ENCODE data around the gene CD79A.
"Not testable (repeated sequence)": the region's sequence is repeated elsewhere in the genome, so short reads cannot be mapped to it uniquely, and the experiment has no call there.

The CD79A gene

GRCh38 chr19:41862445-41862986, 14.6 kb upstream of the CD79A start:
- in situ Hi-C loops (cut with MboI; ENCODE audit: low sequenced_read_pairs) = no loop called here

DNA sequence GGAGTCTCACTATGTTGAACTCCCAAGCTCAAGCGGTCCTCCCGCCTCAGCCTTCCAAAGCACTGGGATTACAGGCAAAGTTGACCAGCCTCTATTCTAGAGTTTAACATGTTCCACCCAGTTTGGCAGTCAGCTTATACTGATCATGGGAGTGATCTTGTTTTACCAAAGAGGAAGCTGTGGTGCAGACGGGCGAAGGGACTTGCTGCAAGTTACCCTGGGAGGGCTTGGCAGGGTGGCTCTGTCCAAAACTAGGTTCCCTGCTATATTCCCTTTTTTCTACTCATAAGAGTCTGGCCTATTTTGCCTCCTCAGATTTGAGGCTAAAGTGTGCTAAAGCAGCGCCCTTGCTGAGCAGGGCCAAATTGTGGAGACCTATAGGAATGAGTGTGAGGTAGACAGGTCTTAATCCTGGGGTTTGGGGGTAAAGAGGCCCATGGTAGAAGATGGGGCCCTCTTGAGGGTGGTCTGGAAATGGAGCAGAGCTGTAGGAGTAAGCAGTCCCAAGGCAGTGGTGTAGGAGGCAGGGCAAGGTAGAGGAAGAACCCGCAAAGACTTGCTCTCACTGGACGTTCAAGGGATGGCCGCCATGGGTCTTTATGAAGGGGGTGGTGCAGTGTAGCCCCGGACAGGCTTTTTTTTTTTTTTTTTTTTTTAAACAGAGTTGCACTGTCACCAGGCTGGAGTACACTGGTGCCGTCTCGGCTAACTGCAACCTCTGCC, 13.7 kb upstream of the CD79A start:
- in situ Hi-C loops (cut with MboI; ENCODE audit: low sequenced_read_pairs) = no loop called here

DNA sequence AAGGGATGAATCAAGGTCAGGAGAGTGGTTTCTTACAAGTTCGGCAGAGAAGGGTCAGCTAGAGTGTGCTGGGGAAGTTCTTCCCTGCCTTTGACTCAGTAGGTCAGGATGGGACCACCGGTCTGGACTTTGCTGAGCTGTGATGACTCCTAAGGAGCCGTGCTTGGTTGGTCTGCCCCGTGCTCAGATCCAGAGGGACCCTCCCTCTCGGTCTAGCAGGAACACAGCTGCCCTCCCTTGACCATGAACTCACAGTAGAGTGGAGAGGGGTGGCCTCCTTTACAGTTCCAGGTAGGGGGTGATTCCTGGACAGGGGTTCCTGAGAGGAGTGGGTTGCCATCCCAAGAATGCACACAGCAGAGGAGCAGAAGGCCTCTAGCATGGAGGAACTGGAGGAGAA, 12.7 kb upstream of the CD79A start:
- in situ Hi-C loops (cut with MboI; ENCODE audit: low sequenced_read_pairs) = no loop called here

- in situ Hi-C loops (cut with MboI; ENCODE audit: low sequenced_read_pairs) = no loop called here
These were observed 10.8 kb upstream of the CD79A start for GRCh38 chr19:41866284-41866683.

DNA sequence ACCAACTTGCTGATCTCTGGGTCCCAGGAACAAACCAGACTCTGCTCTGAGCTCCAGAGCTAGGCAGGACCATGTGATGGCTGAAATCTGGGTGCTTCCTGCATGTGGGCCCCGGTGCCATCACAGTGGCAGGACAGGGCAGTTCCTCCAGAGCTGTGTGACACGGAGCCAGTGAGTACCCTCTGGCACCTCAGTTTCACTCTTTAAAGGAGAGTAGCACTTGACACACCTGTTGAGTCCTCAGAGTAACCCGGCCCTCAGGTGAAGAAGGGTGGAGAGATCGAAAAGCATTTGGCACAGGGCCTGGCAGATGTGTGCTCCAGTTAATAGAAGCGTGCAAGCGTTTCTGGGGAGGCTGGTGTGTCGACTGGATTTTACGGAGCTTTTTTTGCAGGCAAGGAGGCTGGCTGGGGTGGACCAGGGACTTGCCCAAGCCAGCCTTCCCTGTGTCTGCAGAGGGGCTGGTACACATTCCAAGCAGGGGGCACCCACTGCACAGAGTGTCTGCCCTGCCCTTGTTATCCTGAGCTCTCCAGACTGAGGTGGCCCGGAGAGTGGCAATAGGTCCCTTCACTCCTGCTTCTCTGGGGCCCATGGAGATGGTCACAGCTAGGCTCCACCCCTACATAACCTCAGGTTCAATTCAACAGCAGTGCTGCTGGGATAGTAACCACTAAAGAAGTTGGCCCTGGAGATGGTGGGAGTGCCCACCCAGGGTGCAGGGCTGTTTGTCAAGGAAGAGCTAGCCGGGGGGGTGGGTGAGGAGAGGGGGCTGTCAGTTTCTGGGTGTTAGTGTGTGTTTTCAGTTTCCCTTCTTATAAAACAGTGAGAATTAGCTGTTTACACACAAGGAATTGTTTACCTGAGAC, 8.7 kb upstream of the CD79A start:
- in situ Hi-C loops (cut with MboI; ENCODE audit: low sequenced_read_pairs) = no loop called here

GRCh38 chr19:41868989-41869300, 8.1 kb upstream of the CD79A start:
- in situ Hi-C loops (cut with MboI; ENCODE audit: low sequenced_read_pairs) = no loop called here

- in situ Hi-C loops (cut with MboI; ENCODE audit: low sequenced_read_pairs) = no loop called here
These were observed 7.6 kb upstream of the CD79A start for GRCh38 chr19:41869374-41869955.

GRCh38 chr19:41870401-41870873, 6.6 kb upstream of the CD79A start:
- in situ Hi-C loops (cut with MboI; ENCODE audit: low sequenced_read_pairs) = no loop called here

- in situ Hi-C loops (cut with MboI; ENCODE audit: low sequenced_read_pairs) = no loop called here
These were observed 5.3 kb upstream of the CD79A start for GRCh38 chr19:41871573-41872383.

DNA sequence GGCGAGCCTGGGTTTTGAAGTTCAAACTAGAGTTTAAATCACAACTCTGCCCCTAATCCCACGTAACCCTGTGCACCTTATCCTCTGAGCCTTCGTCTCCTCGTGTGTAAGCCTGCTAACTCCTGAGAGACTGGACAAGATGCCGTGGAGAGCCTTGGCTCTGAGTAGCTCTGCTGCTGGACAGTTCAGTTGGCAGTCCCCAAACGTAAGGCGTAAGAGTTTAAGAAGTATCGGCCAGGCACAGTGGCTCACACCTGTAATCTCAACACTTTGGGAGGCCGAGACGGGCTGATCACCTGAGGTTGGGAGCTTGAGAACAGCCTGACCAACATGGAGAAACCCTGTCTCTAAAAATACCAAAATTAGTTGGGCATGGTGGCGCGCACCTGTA, 4.7 kb upstream of the CD79A start:
- in situ Hi-C loops (cut with MboI; ENCODE audit: low sequenced_read_pairs) = no loop called here

GRCh38 chr19:41872775-41873647, 4.1 kb upstream of the CD79A start:
- in situ Hi-C loops (cut with MboI; ENCODE audit: low sequenced_read_pairs) = no loop called here

GRCh38 chr19:41875973-41876372, 1.1 kb upstream of the CD79A start:
- in situ Hi-C loops (cut with MboI; ENCODE audit: low sequenced_read_pairs) = not testable (repeated sequence)

DNA sequence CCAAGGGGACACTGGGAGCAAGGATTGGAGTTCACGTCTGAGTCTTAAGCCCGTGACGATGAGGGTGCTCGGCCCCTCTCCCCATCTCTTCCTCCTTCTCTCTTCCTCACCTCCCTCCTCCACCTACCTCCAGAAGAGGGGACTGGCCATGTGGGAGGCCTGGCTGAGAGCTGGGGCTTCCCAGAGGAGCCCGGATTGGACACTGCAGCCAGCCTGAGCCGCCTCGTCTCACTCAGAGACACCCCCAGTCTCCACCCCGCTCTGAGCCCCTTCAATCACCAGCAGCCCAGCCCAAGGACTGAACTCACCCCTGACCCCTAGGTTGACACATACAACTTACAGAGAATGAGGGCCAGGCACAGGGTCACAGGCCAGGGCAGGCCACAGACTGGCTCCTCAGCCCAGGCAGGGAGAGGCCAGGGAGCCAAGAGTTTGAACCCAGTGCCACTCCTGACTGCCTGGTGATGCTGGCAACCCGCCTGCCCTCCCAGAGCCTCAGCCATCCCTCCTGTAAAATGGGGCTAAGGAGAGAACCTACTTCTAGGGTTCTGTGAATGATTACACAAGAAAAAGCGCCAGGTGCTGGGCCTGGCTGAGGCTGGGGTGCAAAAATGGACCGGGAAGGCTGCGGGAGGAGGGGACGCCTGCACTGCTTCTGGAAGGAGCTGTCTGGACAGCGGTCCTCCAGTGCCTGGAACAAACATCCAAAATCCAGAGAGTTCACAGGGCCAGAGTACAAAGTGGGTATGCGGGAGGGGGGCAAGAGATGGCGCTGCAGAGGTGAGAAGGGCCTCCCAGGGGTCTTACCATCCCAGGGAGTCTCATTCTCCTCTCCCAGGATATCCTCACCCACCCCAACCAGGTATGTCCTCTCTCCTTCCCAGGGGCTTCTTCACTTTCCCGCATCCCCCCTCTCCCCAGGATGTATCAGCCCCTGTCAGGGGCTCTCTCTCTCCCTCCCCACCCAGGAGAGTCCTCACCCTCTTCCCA, 1.1 kb downstream of the CD79A start:
- in situ Hi-C loops (cut with MboI; ENCODE audit: low sequenced_read_pairs) = no loop called here

GRCh38 chr19:41879080-41879479, 2.0 kb downstream of the CD79A start:
- in situ Hi-C loops (cut with MboI; ENCODE audit: low sequenced_read_pairs) = no loop called here

DNA sequence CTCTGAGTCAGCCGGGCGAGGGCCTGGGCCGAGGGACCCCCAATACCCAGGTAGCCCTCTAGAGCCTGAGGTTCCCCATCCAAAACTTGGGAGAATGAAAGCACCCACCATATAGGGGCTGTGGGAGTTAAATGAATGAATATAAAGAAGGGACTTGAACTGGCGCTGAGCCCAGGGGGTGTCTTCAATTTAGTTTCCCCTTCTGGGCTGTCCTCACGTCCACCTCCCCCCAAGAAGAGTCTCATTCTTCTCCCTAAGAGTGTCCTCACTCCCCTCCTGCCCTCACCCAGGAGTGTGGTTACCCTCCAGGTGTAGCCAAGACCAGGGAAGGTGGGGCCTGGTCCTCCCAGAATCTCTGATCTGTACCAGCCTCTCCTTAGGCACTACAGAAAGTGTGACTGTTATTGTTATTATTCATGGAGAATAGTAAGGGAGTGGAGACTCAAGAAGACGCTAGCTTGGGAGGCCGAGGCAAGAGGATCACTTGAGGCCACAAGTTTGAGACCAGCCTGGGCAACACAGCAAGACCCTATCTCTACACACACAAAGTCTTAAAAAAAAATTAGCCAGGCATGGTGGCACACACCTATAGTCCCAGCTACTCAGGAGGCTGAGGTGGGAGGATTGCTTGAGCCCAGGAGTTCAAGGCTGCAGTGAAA, 2.7 kb downstream of the CD79A start:
- in situ Hi-C loops (cut with MboI; ENCODE audit: low sequenced_read_pairs) = no loop called here

GRCh38 chr19:41880329-41880708, 3.2 kb downstream of the CD79A start:
- in situ Hi-C loops (cut with MboI; ENCODE audit: low sequenced_read_pairs) = no loop called here

GRCh38 chr19:41882568-41883462, 5.7 kb downstream of the CD79A start, which contains the start of gene ARHGEF1:
Gene ARHGEF1, plus strand, starts transcription at chr19:41883184. Its CDS starts 4,899 bp downstream, at chr19:41888083.
- in situ Hi-C loops (cut with MboI; ENCODE audit: low sequenced_read_pairs) = no loop called here
